Lung microvascular endothelial cell (primary cell): Measurements from ENCODE around the gene TRIM32. TPM values are rescaled to one million over a fixed set of nuclear protein-coding genes. Genes with fewer than 3 reads are reported as not detected.

ENCODE experiments used
- DNase-seq, 2 donors: peaks; one replicate each; pipeline versions ENCODE4 v3.0.0 to v3.0.0-alpha.2; 2010; ENCODE audit warnings: low read depth in 2 of 2
- total RNA-seq: library from RNA; depleted of rRNA; stranded (reverse); fragments of >200 nt; gene quantifications from 2 replicates; pipeline ENCODE4 v1.2.1, GENCODE V29; 2014

TRIM32 gene, protein sequence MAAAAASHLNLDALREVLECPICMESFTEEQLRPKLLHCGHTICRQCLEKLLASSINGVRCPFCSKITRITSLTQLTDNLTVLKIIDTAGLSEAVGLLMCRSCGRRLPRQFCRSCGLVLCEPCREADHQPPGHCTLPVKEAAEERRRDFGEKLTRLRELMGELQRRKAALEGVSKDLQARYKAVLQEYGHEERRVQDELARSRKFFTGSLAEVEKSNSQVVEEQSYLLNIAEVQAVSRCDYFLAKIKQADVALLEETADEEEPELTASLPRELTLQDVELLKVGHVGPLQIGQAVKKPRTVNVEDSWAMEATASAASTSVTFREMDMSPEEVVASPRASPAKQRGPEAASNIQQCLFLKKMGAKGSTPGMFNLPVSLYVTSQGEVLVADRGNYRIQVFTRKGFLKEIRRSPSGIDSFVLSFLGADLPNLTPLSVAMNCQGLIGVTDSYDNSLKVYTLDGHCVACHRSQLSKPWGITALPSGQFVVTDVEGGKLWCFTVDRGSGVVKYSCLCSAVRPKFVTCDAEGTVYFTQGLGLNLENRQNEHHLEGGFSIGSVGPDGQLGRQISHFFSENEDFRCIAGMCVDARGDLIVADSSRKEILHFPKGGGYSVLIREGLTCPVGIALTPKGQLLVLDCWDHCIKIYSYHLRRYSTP
- total RNA-seq: 10.9 and 12.7 TPM in 2 replicates

DNA sequence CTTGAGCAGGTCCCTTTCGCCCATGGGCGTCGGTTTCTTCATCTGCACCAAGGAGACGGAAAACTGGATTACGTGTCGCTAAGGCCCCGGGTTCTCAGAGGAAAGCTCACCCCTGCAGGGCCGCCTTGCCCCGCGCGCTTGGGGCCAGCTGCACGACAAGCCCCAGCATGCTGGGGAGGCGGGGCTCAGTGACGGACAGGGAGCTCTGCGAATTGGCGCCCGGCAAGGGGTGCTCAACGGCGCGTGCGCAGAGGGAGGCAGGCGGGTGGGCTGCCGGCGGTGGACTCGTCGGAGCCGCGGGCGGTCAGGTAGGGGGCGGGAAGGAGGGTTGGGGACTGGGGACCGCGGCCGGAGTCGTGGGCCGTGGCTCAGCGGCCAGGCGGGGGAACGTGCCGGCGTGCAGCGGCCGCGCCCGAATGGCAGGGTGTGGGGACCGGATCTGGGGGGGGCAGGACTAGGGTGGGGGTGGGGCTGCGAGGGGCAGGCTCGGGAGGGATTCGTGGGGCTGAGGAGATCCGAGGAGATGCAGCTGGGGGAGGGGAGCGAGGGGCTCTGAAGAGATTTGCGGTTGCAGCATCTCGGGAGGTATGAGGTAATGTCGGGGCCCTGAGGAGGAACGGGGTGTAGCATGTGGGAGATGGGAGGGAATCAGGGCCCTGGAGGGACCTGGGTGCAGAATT lies at the start of gene TRIM32:
TRIM32 (plus strand) TSS at position 232 of the 680 bp plus-strand sequence. CDS start 10,438 bp downstream, outside the sequence.
- DNase-seq: peak; percentile 88 to 91

DNA sequence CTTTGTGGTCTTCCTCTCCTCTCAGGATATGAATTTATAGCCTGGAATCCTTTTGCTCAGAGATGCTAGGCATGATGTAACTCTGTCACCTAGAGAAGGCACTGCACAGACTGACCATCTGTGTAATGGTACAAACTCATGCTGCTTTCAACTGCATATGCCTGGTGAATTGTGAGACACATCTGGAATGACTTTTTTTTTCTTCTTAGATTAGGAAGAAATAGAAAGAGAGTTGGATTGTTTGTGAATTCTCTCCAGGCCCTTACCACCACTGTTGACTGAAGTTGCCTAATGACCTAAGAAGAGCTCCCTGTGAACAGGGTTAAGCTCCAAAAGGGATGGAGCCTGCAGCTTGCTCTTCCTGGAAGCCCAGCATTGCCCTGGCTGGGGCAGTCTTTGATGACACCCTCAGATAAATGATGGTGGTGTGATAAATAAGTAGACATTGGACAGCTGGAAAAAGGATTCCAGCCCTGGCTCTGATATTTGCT lies 47.8 kb upstream of the TRIM32 start:
- no peak for DNase-seq

DNA sequence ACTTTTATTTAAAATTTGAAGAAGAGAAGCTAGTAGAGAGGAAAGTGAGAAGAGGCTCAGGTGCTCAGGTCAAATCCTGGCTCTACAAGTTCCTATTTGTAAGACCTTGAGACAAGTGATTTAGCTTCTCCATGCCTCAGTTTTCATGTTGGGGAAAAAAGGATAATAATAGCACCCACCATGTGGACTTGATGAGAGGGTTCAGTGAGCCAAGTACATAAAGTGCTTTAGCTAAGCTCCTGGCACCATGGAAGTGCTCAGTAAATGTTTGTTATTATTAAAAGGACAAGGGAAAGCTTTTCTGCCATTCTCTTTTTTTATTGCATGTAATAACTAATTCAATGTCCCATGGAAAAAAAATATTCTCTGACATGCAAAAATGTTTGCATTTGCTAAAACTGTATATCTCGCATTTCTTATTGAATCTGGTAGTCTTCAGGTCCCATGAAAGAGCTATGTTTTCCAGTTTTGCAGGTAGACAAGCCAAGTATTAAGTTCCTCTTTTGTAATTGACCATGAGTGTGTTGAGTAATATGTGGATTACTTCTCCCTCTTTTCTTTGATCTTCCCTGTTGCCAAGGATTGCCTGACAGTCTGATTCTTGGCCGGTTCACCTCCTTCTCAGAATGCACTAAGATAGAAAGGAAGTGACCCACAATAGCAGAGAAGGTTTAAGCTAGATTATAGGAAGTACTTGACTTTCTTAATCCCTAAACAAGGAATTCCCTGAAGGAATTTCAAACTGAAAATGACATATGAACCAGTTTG lies 45.6 kb upstream of the TRIM32 start:
- DNase-seq: no peak

DNA sequence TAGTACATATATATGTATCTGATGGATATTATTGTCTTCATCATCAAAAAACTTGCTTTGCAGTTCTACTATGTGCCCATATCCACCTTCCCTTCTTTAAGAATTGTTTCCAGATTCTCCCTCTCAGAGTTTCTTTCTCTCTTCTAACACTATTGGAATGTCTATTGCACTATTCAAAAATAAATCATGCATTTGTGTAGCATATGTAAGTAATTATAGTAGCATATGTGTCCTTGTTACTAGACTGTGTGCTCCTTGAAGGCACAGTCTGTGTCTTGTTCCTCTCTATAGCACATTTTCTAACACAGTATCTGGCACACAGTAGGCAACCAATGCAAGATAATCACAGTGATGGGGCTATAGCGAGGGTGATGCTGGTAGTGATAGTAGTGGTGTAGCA lies 43.4 kb upstream of the TRIM32 start:
- DNase-seq: no peak

DNA sequence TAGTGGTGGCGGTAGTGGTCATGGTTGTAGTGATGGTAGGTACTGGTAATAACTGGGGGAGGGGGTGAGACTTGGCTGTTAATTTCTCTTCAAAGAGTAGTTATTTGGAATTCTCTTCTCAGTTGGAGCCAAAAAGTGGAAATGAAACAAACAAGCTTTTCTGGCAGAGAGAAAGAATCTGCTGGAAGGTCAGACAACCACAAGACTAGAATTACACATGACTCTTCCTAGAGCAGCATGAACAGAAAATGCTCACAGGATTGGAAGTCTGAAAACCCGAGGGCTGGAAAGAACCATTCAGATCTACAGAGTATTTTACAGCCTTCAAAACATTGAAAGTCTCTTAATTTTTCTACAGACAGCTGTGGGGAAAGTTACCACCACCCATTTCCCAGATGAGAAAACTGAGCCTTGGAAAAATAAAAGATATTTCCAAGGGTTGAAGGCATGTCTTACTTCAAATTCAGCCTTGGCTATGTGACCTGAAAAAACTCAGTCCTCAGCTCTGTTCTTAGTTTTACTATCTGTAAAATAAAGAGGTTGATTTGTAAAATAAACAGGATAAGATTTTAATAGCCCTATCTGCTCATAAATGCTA lies 42.9 kb upstream of the TRIM32 start:
- DNase-seq: no peak

DNA sequence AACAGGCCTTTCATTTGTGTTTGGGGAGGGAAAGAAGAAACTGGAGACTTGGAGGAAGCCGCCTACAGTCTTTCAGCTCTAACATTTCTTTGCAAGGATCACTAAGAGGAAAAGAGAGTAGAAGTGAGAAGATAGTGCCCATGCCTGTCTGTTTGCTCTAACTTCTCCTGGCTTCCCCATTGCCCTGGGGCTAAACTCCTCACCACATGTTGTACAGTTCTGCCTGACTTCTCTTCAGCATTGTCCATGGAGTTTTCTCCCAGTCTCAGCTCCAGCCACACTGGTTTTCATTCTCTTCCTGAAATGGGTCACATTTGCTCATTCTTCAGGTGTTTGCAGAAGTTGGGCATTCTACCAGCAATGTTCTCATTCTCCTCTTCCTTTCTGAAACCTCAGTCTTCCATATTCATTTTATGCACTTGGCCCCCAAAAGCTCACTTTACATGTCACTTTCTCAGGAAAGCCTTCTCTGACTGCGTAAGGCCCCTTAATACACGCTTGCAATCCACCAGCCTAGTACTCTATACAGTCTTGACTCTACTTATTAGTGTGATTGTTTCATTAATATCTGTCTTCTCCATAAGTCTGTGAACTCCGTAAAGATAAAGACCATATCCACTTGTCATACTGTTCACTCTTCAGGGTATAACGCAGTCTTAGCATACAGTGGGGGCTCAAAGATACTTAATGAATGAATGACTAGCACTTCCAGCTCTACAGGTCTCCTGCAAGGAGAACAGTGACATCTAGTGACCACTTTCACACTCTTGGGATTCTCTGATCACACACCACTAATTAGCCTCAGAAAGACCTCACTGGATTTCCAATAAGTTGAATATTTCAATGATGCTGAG lies 40.2 kb upstream of the TRIM32 start:
- peak; percentile 32 to 49 for DNase-seq

DNA sequence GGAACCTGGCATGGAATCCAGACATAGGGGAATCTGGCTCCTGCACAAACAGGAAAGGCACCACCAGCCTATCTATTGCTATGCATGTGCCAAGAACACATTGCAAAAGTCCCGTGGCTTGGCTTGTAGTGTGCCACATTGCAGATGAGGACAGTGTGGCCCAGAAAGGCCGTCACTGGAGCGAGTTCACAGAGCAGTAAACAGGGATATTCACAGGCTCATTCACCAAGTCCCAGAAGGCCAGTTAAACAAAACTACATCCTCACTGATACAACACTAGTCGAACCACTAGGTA lies 39.6 kb upstream of the TRIM32 start:
- DNase-seq: no peak

DNA sequence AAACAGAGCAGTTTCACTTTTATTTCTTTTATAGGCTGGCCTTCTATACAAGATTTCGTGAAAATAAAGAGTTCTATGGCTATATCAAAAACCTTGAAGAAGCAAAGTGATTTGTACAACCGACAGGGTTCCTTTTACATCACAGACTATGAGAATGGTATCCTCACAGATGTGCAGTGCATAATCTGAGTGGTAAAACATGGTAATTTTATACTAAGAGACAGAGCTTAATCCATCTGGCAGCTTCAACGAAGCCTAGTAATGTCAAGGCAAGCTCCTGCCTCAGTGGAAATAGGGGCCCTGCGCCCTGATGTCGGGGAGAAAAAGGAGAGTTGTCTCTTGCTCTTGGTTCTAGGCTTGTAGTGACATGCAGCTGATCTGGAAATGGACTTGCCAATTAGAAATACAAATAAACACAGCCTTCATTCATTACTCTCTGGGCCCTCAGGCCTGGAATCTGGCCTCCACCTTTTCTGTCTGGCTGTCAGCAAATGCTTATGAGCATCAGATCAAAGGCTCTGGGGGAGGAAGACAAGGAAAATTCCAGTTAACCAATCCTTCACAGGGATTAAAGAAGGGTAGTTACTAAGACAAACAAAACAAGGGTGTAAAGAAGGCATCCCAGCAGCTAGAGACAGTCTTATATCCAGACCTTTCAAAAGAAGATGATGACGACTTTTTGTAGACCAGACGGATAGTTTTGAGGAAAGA lies 33.6 kb upstream of the TRIM32 start:
- DNase-seq: no peak

DNA sequence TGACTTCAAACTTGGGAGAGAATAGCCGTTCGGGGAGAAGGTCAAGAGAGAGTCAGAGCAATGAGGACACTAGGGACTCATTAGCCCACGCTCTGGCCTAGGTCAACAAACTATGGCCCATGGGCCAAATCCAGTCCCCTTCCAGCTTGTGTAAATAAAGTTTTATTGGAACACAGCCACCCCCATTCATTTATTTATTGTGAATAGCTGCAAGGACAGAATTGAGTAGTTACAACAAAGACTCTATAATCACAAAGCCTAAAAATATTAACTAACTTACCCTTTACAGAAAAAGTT lies 33.1 kb upstream of the TRIM32 start:
- DNase-seq: no peak

DNA sequence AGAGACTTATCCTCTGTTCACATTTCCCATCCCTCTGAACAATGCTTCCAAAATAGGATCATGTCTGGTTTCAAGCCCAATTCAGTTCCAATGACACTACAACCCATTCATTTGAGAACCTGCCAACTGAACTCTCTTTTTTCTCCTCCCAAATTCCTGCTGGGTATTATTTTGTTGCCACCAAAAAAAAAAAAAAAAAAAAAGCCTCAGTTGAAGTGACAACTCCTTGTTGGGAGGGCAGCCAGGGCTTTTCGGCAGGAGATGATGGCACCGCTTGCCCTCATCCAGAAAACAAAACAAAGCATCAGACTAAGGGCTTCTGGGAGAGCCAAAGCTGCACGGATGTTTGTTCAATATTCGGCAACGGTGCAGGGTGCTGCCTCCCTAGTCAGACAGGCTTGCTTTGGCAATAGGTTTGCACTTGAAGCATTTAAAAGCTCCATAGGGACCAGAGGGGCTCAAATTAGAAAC lies 30.6 kb upstream of the TRIM32 start:
- no peak for DNase-seq

DNA sequence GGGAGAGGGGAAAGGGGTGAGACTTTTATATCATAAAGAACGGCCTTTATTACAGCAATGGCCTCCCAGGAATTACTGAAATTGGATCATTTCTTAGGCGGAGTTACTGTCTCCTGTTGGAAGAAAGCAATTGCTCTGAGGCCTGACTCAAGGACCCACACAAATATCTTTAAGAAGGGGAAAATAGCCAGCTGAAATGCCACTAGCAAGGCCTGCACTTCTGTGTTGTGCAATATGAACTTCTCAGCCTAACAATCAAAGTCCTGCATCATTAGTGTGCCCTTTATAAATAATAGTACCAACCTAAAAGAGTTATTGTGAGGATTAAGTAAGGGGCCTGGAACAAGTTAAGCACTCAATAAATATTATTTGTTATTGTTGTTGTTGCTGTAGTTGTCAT lies 30.1 kb upstream of the TRIM32 start:
- DNase-seq: no peak

DNA sequence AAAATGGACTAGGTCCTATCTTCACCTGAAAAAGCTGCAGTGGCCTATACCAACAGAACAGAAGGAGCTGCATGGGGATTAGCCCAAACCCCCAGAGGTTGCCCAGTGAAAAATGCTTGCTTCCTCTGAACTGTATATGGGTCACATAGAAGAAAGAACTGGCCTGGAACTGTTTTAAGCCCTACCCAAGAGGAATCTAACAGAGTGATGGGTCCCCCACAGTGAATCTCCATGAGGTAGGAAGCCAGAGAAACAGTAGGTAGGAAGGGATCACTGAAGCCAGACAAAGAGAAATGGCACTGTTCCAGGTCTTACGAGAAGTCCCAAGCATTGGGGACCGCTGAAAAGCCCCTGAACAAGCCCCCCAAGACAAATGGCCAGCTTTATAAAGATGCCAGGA lies 28.8 kb upstream of the TRIM32 start:
- DNase-seq: no peak

DNA sequence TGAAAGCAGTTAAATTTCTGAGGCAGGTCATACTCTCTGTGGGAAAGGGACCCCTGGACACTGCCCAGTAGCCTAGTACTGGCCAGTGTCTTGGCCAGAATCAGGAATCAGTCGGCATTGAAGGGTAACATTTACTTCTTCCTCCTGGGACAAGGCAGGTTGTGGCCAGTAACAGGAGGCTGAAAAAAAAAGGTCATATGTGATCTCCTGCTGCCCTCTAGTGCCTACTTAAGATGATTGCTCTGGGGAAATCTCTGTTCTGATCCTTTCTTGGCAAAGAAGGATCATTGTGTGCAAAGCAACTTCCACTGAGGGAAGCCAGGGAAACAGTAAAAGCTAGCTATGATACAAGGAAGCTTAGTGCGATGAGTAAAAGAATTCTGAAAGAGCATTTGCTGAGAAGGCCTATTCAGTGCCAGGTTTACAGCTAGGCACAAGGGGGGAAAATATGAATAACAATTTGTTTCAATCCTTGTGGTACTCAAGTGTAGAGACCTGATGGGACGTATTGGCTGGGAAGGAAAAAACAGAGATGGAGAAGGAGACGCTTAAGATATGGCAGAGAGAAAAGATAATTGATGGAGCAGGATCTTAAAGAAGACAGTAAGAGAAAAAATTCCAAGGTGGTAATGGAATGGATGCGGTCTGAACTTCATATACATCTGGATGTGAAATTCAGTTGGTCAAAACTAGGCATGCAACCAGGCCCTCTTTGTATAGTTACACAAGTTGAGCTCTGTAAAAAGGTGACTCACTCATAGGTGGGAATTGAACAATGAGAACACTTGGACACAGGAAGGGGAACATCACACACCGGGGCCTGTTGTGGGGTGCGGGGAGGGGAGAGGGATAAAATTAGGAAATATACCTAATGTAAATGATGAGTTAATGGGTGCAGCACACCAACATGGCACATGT lies 25.8 kb upstream of the TRIM32 start:
- DNase-seq: peak; percentile 68 to 78

DNA sequence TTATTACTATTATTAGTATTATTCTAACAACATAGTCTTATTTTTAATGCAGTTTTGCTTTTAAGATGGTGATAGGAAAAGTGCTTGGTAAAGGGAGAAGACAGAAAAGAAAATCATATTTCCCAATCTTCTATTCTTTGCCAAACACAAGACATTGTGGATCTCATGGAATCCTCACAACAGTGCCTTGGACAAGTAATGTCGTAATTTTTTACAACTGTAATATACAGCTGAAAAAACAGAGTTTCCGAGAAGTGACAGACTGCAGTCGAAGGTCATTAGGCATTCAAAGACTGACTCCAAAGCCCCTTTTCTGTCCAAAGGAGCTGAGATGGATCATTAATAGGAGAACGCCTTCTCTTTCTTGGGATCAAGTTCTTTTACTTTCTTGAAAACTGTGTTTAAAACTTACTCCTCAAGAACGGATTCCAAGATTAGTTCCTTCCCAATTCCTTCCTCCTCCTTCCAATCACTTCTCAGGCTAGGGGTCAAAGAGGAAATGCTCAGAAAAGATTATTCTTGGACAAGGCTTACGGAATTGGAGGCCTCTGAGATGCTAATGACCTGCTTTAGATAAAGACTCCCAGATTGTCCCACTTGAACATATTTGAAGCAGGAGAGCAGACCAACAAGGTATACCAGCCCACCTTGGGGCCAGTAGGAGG lies 24.3 kb upstream of the TRIM32 start:
- DNase-seq: no peak

DNA sequence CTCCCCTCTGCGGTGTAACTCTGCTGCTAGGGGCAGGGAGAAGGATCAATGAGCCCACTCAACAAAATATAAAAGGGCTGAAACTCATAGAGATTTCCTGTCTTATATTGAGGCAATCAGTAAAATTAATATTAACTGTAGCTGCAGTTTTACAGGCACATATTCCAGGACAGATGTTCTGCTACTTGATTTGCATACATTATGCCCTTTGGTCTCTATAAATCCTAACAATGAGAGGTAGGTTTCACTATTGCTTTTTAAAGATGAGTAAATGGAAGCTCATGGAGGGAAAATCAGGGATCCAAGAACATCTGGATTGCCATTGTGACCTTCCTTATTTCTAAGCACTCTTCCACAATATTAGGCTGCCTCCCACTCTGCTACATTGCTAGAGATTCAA lies 23.5 kb upstream of the TRIM32 start:
- no peak for DNase-seq

DNA sequence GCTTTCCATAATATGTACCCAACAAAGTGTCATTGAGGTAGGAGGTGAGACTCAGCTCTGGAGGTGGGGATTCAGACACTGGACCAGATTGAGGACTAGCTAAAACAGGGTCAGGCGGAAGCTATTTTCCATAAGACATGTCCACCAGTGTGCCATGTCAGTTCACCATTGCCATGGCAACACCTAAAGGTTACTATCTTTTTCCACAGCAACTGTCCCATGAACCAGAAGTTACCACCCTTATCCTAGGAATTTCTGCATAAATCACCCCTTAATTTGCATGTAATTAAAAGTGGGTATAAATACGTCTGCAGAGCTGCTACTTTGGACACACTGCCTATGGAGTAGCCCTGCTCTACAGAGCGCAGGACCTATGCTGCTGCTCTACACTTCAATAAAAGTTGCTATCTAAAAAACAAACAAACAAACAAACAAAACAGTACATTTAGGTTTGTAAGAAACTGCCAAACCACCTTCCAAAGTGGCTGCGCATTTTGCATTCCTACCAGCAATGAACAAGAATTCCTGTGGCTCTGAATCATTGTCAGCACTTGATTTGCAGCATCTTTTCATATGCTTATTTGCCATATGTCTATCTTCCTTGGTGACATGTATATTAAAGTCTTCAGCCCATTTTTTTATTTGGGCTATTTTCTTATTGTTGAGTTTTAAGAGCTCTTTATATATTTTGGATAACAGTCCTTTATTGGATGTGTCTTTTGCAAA lies 18.0 kb upstream of the TRIM32 start:
- no peak for DNase-seq

DNA sequence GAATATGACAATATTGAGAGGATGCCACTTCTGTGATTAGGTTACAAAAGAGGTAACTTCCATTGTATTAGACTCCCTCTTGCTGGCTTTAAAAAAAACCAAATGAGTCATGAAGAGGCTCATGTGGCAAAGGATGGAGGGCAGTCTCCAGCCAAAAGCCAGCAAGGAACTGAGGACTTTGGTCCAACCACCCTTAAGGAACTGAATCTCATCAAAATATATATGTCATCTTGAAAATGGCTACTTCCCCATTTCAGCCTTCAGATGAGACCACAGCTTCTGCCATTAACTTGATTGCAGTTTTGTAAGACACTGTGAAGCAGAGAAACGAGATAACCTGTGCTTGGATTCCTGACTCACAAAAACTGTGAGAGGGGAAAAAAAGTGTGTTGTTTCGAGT lies 15.5 kb upstream of the TRIM32 start:
- no peak for DNase-seq

DNA sequence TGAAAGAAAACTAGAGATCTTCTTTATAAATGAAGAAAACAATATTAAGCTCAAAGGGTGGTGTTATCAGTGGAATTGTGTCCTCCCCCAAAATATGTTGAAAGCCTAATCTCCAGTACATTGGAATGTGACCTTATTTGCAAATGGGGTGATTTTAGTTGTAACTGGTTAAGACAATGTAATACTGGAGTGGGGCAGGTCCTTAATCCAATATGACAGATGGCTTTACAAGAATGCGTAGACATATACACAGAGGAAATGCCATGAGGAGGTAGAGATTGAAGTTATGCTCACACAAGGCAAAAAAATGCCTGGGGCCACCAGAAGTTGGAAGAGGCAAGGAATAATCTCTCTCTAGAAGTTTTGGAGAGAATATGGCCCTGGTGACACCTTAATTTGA lies 13.7 kb upstream of the TRIM32 start:
- DNase-seq: no peak
